Esophagus squamous epithelium (tissue), 5 donors: ENCODE results near the gene ZNF219. TPM values are rescaled to one million over a fixed set of nuclear protein-coding genes. Genes with fewer than 3 reads are reported as not detected.
"Not testable (repeated sequence)": the region's sequence is repeated elsewhere in the genome, so short reads cannot be mapped to it uniquely, and the experiment has no call there.

Experiments
- DNase-seq: peaks from one replicate; lab custom pipeline; 2025; lab: John Stamatoyannopoulos, UW
- H3K27ac ChIP-seq, 4 donors: fragments of 200-600 bp; sonication (generic); one replicate each; pipeline ENCODE4 v1.5.1; 2016 to 2019; ENCODE audit warnings: mild to moderate bottlenecking in 1 of 4
- H3K27me3 ChIP-seq, 4 donors: fragments of 200-600 bp; sonication (generic); 1 replicate in 3 of 4; 2 replicates in 1 of 4; pipeline versions ENCODE4 v1.5.1 to v1.6.0; 2017 to 2021; ENCODE audit warnings: antibody characterized with exemption in 1 of 4
- H3K36me3 ChIP-seq, 3 donors: fragments of 200-600 bp; sonication (generic); one replicate each; pipeline ENCODE4 v1.5.1; 2016 to 2019
- H3K4me1 ChIP-seq, 3 donors: fragments of 200-600 bp; sonication (generic); one replicate each; pipeline ENCODE4 v1.5.1; 2017 to 2019
- H3K4me3 ChIP-seq, 4 donors: fragments of 200-600 bp; sonication (generic); 1 replicate in 3 of 4; 2 replicates in 1 of 4; pipeline ENCODE4 v1.5.1; 2016 to 2019; ENCODE audit warnings: mild to moderate bottlenecking in 2 of 4, moderate library complexity in 1 of 4
- H3K9me3 ChIP-seq, 3 donors: fragments of 200-600 bp; sonication (generic); one replicate each; pipeline ENCODE4 v1.5.1; 2016 to 2019
- POLR2A ChIP-seq, 4 donors: fragments of 450-650 bp; IDR thresholded peaks; one replicate each; pipeline ENCODE4 v1.6.1; 2017; ENCODE audit warnings: antibody characterized with exemption in 4 of 4, mild to moderate bottlenecking in 4 of 4, moderate library complexity in 3 of 4
- WGBS, 2 donors: methylation state at CpG; one replicate each; pipeline ENCODE4 v1.1.5; 2018; 5-methylcytosine and 5-hydroxymethylcytosine counted together
- intact Hi-C: fragments of 100-400 bp; cut with DNase I; formaldehyde crosslinking; loops from one replicate; pipeline ENCODE4 v1.15.0; 2022
- total RNA-seq, 4 donors: library from RNA; depleted of rRNA; stranded (reverse); fragments of >200 nt; gene quantifications; one replicate each; pipeline ENCODE4 v1.1.0, GENCODE V29; 2016
- TF ChIP-seq, protein P1 (sequence below), 6 experiments: fragments of 450-650 bp in 4 of 6; fragments of 200-600 bp in 2 of 6; sonication (generic) in 2 of 6; IDR thresholded peaks; one replicate each; pipeline ENCODE4 v1.5.1; 2016 to 2019; ENCODE audit warnings: antibody characterized with exemption in 6 of 6, mild to moderate bottlenecking in 4 of 6, moderate library complexity in 4 of 6
- donor health status: DM: yes; HTN: yes; CAD: no.

ZNF219 gene
- total RNA-seq, 4 donors from 2014 or later: 47.1 to 68.3 (median 61.3) TPM

DNA sequence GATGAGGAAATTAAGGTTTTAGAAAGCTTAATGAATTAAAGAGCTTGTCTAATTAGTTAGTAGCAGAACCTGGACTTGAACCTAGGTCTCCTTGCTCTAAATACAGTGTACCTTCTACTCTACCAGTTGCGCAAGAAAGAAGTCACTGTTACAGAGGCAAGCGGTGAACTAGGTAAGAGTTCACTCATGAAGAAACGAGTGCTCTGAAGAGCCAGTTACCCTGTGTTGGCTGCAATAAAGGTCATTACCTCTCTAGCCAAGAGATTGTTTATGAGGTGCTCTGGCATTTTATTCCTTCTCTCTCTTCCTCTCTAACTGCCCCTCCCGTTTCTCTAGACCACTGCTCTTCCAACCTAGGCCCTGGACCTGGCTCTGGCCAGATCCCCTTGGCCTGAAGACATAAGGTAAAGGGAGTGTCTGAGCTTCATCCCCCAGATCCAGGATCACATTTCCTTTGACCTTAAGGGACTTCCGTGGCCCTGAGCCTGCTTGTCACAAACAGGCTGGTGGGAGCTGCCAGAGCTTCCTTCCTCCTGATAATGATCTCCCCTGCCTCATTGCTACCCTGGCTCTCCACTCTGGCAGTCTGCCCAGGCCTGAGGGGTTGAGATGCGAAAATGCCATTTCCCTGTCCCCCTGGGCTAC, 54.4 kb downstream of the ZNF219 start:
- H3K9me3 ChIP-seq: no peaks in the 10 kb centered on the region
- no peaks in the 10 kb centered on the region for H3K27me3 ChIP-seq
- H3K36me3 ChIP-seq: no peaks in the 10 kb centered on the region
- peaks cover 17 to 55% (median 26%) of the 10 kb centered on the region in 3 donors for H3K4me1 ChIP-seq
- peak overlapping the region in 2 of 4 donors; percentile 19 to 68 for H3K27ac ChIP-seq
- TF ChIP-seq, protein P1, sequence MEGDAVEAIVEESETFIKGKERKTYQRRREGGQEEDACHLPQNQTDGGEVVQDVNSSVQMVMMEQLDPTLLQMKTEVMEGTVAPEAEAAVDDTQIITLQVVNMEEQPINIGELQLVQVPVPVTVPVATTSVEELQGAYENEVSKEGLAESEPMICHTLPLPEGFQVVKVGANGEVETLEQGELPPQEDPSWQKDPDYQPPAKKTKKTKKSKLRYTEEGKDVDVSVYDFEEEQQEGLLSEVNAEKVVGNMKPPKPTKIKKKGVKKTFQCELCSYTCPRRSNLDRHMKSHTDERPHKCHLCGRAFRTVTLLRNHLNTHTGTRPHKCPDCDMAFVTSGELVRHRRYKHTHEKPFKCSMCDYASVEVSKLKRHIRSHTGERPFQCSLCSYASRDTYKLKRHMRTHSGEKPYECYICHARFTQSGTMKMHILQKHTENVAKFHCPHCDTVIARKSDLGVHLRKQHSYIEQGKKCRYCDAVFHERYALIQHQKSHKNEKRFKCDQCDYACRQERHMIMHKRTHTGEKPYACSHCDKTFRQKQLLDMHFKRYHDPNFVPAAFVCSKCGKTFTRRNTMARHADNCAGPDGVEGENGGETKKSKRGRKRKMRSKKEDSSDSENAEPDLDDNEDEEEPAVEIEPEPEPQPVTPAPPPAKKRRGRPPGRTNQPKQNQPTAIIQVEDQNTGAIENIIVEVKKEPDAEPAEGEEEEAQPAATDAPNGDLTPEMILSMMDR (IDR thresholded peaks at IDR 0.05): no peak
- no peak for TF ChIP-seq POLR2A (IDR thresholded peaks at IDR 0.05)
- intact Hi-C loops: no loop called here
- no peak for DNase-seq
- WGBS, 2 donors: 49 to 58% methylated on average over 6 of the region's 6 CpGs
- H3K4me3 ChIP-seq: no peak overlapping the region

DNA sequence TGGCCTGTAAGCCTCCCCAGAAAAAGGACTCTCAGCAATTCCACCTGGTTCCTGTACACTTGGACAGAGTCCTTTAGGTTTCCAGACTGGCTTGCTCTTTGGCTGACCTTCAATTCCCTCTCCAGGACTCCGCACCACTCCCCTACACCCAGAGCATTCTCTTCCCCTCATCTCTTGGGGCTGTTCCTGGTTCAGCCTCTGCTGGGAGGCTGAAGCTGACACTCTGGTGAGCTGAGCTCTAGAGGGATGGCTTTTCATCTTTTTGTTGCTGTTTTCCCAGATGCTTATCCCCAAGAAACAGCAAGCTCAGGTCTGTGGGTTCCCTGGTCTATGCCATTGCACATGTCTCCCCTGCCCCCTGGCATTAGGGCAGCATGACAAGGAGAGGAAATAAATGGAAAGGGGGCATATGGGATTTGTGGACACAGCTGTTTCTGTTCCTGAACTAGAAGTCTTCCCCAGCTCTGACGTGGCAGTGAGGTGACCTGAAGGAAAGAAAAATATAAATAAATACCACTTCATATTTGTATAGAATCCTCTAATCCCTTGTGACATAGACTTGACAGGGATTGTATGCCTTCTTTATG, 55.0 kb downstream of the ZNF219 start:
- peaks cover 20 to 62% (median 32%) of the 10 kb centered on the region in 3 donors for H3K4me1 ChIP-seq
- TF ChIP-seq POLR2A (IDR thresholded peaks at IDR 0.05): no peak
- TF ChIP-seq, protein P1 (IDR thresholded peaks at IDR 0.05): no peak
- intact Hi-C loops: no loop called here
- 21 to 37% methylated on average over 2 of the region's 2 CpGs for WGBS, 2 donors
- H3K27ac ChIP-seq: peak overlapping the region in 2 of 4 donors; percentile 19 to 68
- no peaks in the 10 kb centered on the region for H3K36me3 ChIP-seq
- H3K4me3 ChIP-seq: no peak overlapping the region
- H3K27me3 ChIP-seq: no peaks in the 10 kb centered on the region
- DNase-seq: no peak
- no peaks in the 10 kb centered on the region for H3K9me3 ChIP-seq

GRCh38 chr14:21042918-21043317, 55.5 kb downstream of the ZNF219 start:
- H3K36me3 ChIP-seq: no peaks in the 10 kb centered on the region
- H3K9me3 ChIP-seq: no peaks in the 10 kb centered on the region
- no peak for DNase-seq
- H3K4me3 ChIP-seq: no peak overlapping the region
- intact Hi-C loops: no loop called here
- H3K4me1 ChIP-seq: peaks cover 26 to 67% (median 36%) of the 10 kb centered on the region in 3 donors
- H3K27ac ChIP-seq: peak overlapping the region in 2 of 4 donors; percentile 49 to 68
- TF ChIP-seq, protein P1 (IDR thresholded peaks at IDR 0.05): no peak
- TF ChIP-seq POLR2A (IDR thresholded peaks at IDR 0.05): no peak
- H3K27me3 ChIP-seq: no peaks in the 10 kb centered on the region
- WGBS, 2 donors: 42 to 61% methylated on average over 6 to 8 of the region's 8 CpGs

DNA sequence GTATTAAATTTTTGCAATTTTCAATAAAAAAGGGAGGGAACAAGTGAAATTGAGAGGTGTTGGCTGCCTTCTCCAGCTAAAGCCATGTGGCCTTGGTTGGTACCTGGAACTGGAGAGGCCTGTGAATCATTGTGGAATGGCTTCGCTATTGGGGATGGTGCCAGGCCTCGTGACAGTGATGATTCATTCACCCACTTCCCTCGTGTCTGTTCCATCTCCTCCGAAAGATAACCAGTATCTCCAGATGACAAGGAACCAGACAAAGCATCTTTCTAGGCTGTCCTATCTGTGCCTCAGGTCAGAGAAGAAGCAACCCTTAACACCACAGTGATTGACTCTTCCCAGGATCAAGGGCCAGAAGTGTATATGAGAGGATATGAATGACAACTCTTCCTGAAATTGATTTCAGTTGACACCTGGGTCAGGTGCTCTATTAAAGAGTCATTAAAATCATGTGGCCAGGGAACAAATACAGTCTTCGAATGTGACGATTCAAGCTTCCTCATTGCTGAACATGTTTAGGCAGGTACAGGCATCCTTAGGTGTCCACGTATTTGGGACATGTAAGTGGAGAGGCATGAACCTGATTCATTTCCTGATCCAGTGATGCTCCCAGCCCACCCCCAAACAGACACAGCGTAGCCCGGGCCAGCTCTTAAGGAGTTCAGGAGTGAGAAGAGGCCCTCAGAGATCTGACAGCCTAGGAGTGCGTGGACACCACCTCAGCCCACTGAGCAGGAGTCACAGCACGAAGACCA, 56.6 kb downstream of the ZNF219 start, which contains the start of gene RNASE7:
Gene RNASE7 (plus strand): TSS at position 687 of the 758 bp plus-strand sequence. CDS start 631 bp downstream, outside the sequence.
- intact Hi-C loops: no loop called here
- WGBS, 2 donors: 35 to 45% methylated on average over 9 to 10 of the region's 11 CpGs
- Histone ChIP-seq H3K9me3 (no peaks in the 10 kb centered on the region), H3K27ac (peak within 1 kb of the TSS in 2 of 4 donors; percentile 49 to 68), H3K4me3 (no peak within 1 kb of the TSS), H3K4me1 (peaks cover 27 to 74% (median 36%) of the 10 kb centered on the region in 3 donors), H3K27me3 (no peaks in the 10 kb centered on the region), H3K36me3 (no peaks in the 10 kb centered on the region)
- no peak for DNase-seq
- no peak for TF ChIP-seq POLR2A (IDR thresholded peaks at IDR 0.05)
- TF ChIP-seq, protein P1 (IDR thresholded peaks at IDR 0.05): no peak

GRCh38 chr14:21040941-21041340, 57.5 kb downstream of the ZNF219 start:
- DNase-seq, H3K36me3 ChIP-seq, intact Hi-C loops, H3K4me3 ChIP-seq, H3K27ac ChIP-seq, H3K9me3 ChIP-seq, H3K27me3 ChIP-seq: not testable (repeated sequence)
- H3K4me1 ChIP-seq: peaks cover 27 to 77% (median 36%) of the 10 kb centered on the region in 3 donors
- WGBS, 2 donors: 71 to 78% methylated on average over 3 of the region's 3 CpGs
